ENCODE results near the gene ECD. TPM values are rescaled to one million over a fixed set of nuclear protein-coding genes. Genes with fewer than 3 reads are reported as not detected.

ECD gene
- total RNA-seq, 1 experiment from 2014 or later = 25.4 TPM

GRCh38 chr10:73166972-73167371, 836 bp downstream of the ECD start (continued):
- TF ChIP-seq CTCF (IDR thresholded peaks at IDR 0.05 in 2 of 3, conservative IDR thresholded peaks at IDR 0.05 in 1 of 3; ENCODE audit: borderline replicate concordance in 1 of 3, insufficient read depth in 1 of 3, low read depth in 2 of 3, low read length in 2 of 3) (no peak), EGR1 (IDR thresholded peaks at IDR 0.05; ENCODE audit: low read depth) (no peak), EZH2 (IDR thresholded peaks at IDR 0.05) (no peak), JUND (IDR thresholded peaks at IDR 0.05) (no peak), RAD21 (IDR thresholded peaks at IDR 0.05; ENCODE audit: low read depth) (no peak), POLR2A (IDR thresholded peaks at IDR 0.05; ENCODE audit: borderline replicate concordance, extremely low read depth, insufficient read depth, insufficient read length) (no peak), CBX3 (IDR thresholded peaks at IDR 0.05; ENCODE audit: low read depth) (no peak)

DNA sequence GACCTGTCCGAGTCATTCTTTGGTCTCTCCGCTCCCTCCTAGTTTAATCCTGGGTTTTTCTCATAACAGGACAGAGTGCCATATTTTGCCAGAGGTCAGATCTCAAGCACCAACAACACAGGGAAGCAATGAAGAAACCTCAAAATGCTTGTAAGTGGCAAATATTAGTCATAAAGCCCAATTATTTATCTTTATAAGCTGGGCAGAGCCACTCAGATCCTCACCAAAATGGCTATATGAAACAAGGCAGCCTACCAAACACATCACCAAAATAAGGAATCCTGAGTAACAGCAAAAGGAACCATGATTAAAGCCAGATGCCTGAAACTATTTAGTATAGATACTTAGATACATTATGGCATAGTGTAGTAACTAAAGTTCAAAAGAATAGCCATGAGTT, 4.7 kb downstream of the ECD start:
- DNase-seq (ENCODE audit: low read depth, low spot score) = no peak
- POLR2A ChIA-PET = no interaction called here
- no peak overlapping the region for H3K27ac ChIP-seq (ENCODE audit: low read depth, low read length)
- H3K9me3 ChIP-seq (ENCODE audit: control insufficient read depth in 1 of 2, insufficient read depth in 1 of 2, low read depth in 1 of 2, low read length in 2 of 2) = no peaks in the 10 kb centered on the region
- peaks cover 0 to 5% of the 10 kb centered on the region in 2 experiments; a peak in 1 of 4 replicates for H3K4me1 ChIP-seq (ENCODE audit: control insufficient read depth in 1 of 2, insufficient read depth in 2 of 2, low read length in 2 of 2)
- H3K4me2 ChIP-seq (ENCODE audit: low read length) = no peak overlapping the region
- CTCF ChIA-PET = no interaction called here
- no peak overlapping the region for H3K4me3 ChIP-seq (replicated peaks in 1 of 2; ENCODE audit: low read depth in 1 of 2, low read length in 2 of 2)
- intact Hi-C loops (cut with micrococcal nuclease) = loop anchor here (10.0 kb wide), 1 partner anchor 798 kb away; no protein-coding TSS in a partner anchor
- H4K20me1 ChIP-seq (ENCODE audit: insufficient read depth) = no peaks in the 10 kb centered on the region
- H3K27me3 ChIP-seq (ENCODE audit: insufficient read depth, low read length) = no peaks in the 10 kb centered on the region
- H3K79me2 ChIP-seq (ENCODE audit: insufficient read depth, low read length) = peaks cover 78% of the 10 kb centered on the region
- no peak overlapping the region for H3K9ac ChIP-seq (ENCODE audit: low read length)
- BruUV-seq (replicated peaks) = no TSS peak
- TF ChIP-seq ELF1 (IDR thresholded peaks at IDR 0.05; ENCODE audit: borderline replicate concordance, low read depth) (no peak), SP1 (IDR thresholded peaks at IDR 0.05; ENCODE audit: low read depth) (no peak), YY1 (IDR thresholded peaks at IDR 0.05; ENCODE audit: extremely low read depth, insufficient replicate concordance, low read depth, low read length) (no peak), RAD21 (IDR thresholded peaks at IDR 0.05; ENCODE audit: low read depth) (no peak), TCF7L2 (IDR thresholded peaks at IDR 0.05; ENCODE audit: borderline replicate concordance, extremely low read depth, insufficient read depth, insufficient read length) (no peak), POLR2A (IDR thresholded peaks at IDR 0.05; ENCODE audit: borderline replicate concordance, extremely low read depth, insufficient read depth, insufficient read length) (no peak), CTCF (IDR thresholded peaks at IDR 0.05 in 2 of 3, conservative IDR thresholded peaks at IDR 0.05 in 1 of 3; ENCODE audit: borderline replicate concordance in 1 of 3, insufficient read depth in 1 of 3, low read depth in 2 of 3, low read length in 2 of 3) (no peak), CEBPB (IDR thresholded peaks at IDR 0.05; ENCODE audit: low read depth) (no peak), SIN3A (IDR thresholded peaks at IDR 0.05; ENCODE audit: low read depth) (no peak), FOSL1 (IDR thresholded peaks at IDR 0.05; ENCODE audit: low read depth) (no peak), CBX3 (IDR thresholded peaks at IDR 0.05; ENCODE audit: low read depth) (no peak), JUND (IDR thresholded peaks at IDR 0.05) (no peak), SRF (IDR thresholded peaks at IDR 0.05; ENCODE audit: low read depth) (no peak), ATF3 (IDR thresholded peaks at IDR 0.05) (no peak)
- no peak overlapping the region for H2AFZ ChIP-seq (ENCODE audit: low read depth, low read length, poor library complexity, severe bottlenecking)
- peaks cover 8 to 18% of the 10 kb centered on the region in 2 experiments; a peak in 3 of 4 replicates for H3K36me3 ChIP-seq (ENCODE audit: control insufficient read depth in 1 of 2, insufficient read depth in 2 of 2, low read length in 2 of 2)
- no peak for ATAC-seq
- no peaks in the 10 kb centered on the region for H3K9me2 ChIP-seq (ENCODE audit: insufficient read depth)
- RAD21 ChIA-PET (ENCODE audit: low non-redundant PET in 1 of 2, low total read pairs in 2 of 2, uncharacterized antibody in 2 of 2, unreplicated experiment in 2 of 2) = no interaction called here

Measured in HCT116 (cell line).